Left ventricle myocardium inferior (tissue), 1 donor: ENCODE measurements around the gene ETNK2. TPM values are rescaled to one million over a fixed set of nuclear protein-coding genes. Genes with fewer than 3 reads are reported as not detected.

ENCODE experiments used
- DNase-seq: peaks from one replicate; pipeline ENCODE4 v3.0.0-alpha.2; 2020
- H3K27ac ChIP-seq: fragments of 200-600 bp; replicated peaks from 2 replicates; pipeline ENCODE4 v1.8.0; 2021
- H3K27me3 ChIP-seq: fragments of 200-600 bp; 2 replicates; pipeline ENCODE4 v1.8.0; 2021; ENCODE audit warnings: low read depth
- H3K36me3 ChIP-seq: fragments of 200-600 bp; 2 replicates; pipeline ENCODE4 v1.8.0; 2021
- H3K4me1 ChIP-seq: fragments of 200-600 bp; 2 replicates; pipeline ENCODE4 v1.8.0; 2021
- H3K4me3 ChIP-seq: fragments of 200-600 bp; 2 replicates; pipeline ENCODE4 v1.8.0; 2021; ENCODE audit warnings: mild to moderate bottlenecking, moderate library complexity
- H3K9me3 ChIP-seq: fragments of 200-600 bp; replicated peaks from 2 replicates; pipeline ENCODE4 v1.8.0; 2021
- intact Hi-C: fragments of 100-400 bp; cut with micrococcal nuclease; formaldehyde crosslinking; loops from one replicate; pipeline ENCODE4 v1.11.0; 2022
- total RNA-seq: library from RNA; stranded (reverse); fragmentation: NEBNext Ultra II Directional; extraction: Animal tissue kit (Norgen Biotek cat#: 25700); gene quantifications from one replicate; pipeline ENCODE4 v1.2.1, GENCODE V29; 2021
- TF ChIP-seq, protein P1 (sequence below): fragments of 200-600 bp; IDR thresholded peaks from 2 replicates; pipeline ENCODE4 v1.8.0; 2021; ENCODE audit warnings: antibody characterized with exemption, mild to moderate bottlenecking, borderline replicate concordance
- donor health status: DM: no; HTN: yes; CAD: no; lungs with severe emphysema.

The ETNK2 gene
- total RNA-seq, 1 donor from 2014 or later, result 4.4 TPM

DNA sequence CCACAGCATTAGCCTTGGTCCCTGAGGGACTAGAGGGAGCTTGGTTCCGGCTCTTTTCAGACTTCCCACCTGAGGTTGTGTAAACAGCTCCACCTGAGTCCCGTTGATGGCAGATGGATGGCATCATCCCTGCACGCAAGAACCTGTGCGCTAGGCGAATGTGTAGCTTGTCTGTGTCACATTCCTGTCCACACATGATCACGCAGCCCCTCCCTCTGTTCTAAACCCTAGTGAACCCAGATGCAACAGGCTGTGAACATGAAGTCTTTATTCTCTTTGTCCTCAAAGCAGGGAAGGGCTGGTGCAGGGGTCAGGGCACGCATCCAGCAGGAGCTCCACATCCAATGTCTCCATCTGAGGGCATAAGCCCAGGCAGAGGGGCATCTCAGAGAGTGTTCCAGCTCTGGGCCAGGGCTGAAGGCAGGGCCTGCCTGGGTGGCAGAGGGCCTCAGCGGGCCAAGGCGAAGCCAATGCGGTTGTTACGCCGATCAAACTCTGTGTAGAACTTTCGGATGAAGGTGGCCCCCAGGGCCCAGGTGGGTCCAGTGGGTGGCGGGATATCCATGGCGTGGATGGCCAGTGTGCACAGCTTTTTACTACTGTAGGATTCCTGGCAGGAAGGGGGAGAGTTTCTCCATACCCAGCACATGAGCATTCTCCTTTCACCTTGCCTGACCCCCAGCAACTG, 2.9 kb upstream of the ETNK2 start:
- no peak overlapping the region for H3K4me3 ChIP-seq
- intact Hi-C loops, result no loop called here
- no peaks in the 10 kb centered on the region for H3K9me3 ChIP-seq
- peaks cover 25% of the 10 kb centered on the region for H3K4me1 ChIP-seq
- no peak overlapping the region for H3K27ac ChIP-seq
- TF ChIP-seq, protein P1, sequence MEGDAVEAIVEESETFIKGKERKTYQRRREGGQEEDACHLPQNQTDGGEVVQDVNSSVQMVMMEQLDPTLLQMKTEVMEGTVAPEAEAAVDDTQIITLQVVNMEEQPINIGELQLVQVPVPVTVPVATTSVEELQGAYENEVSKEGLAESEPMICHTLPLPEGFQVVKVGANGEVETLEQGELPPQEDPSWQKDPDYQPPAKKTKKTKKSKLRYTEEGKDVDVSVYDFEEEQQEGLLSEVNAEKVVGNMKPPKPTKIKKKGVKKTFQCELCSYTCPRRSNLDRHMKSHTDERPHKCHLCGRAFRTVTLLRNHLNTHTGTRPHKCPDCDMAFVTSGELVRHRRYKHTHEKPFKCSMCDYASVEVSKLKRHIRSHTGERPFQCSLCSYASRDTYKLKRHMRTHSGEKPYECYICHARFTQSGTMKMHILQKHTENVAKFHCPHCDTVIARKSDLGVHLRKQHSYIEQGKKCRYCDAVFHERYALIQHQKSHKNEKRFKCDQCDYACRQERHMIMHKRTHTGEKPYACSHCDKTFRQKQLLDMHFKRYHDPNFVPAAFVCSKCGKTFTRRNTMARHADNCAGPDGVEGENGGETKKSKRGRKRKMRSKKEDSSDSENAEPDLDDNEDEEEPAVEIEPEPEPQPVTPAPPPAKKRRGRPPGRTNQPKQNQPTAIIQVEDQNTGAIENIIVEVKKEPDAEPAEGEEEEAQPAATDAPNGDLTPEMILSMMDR, result no peak
- DNase-seq, result no peak
- H3K27me3 ChIP-seq, result peaks cover 20% of the 10 kb centered on the region
- no peaks in the 10 kb centered on the region for H3K36me3 ChIP-seq

DNA sequence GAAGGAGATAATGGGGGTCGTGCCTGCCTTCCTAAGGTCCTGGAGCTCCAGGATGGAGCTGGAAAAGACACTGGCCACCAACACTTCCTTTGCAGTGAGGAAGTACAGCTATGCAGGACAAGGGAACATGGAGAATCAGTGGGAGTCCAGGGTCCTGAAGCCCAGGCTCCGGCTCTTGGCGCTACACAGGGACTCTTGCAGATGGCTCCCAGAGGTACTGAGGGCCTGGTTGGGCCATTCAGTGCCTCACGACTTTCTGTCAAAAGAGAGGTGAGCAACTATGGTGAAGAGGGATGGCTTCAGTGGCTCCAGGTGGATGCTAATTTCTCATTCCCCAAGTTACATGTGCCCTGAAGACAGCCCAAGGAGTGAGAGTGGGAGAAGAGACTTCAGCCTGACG, 1.8 kb upstream of the ETNK2 start:
- TF ChIP-seq, protein P1, result no peak
- no peak for DNase-seq
- H3K27ac ChIP-seq, result no peak overlapping the region

GRCh38 chr1:204152310-204153044, 633 bp upstream of the ETNK2 start:
- H3K27me3 ChIP-seq, result peaks cover 17% of the 10 kb centered on the region
- H3K9me3 ChIP-seq, result no peaks in the 10 kb centered on the region
- TF ChIP-seq, protein P1, result no peak
- peak overlapping the region; percentile 86 for H3K4me3 ChIP-seq
- intact Hi-C loops, result no loop called here
- H3K27ac ChIP-seq, result peak overlapping the region; percentile 74
- peaks cover 25% of the 10 kb centered on the region for H3K4me1 ChIP-seq
- DNase-seq, result no peak
- no peaks in the 10 kb centered on the region for H3K36me3 ChIP-seq

More for the DNA sequence above, 1.8 kb upstream of the ETNK2 start:
- Histone ChIP-seq H3K4me1 (peaks cover 25% of the 10 kb centered on the region), H3K36me3 (no peaks in the 10 kb centered on the region), H3K9me3 (no peaks in the 10 kb centered on the region), H3K4me3 (no peak overlapping the region), H3K27me3 (peaks cover 17% of the 10 kb centered on the region)
- intact Hi-C loops, result no loop called here

- intact Hi-C loops, result no loop called here
- no peak for DNase-seq
- peaks cover 13% of the 10 kb centered on the region for H3K27me3 ChIP-seq
Observed at GRCh38 chr1:204150702-204151551, 917 bp downstream of the ETNK2 start.

More at GRCh38 chr1:204150702-204151551, 917 bp downstream of the ETNK2 start:
- peaks cover 25% of the 10 kb centered on the region for H3K4me1 ChIP-seq
- peak overlapping the region; percentile 86 for H3K4me3 ChIP-seq
- TF ChIP-seq, protein P1, result no peak
- H3K9me3 ChIP-seq, result no peaks in the 10 kb centered on the region
- peak overlapping the region; percentile 74 for H3K27ac ChIP-seq
- no peaks in the 10 kb centered on the region for H3K36me3 ChIP-seq
